KMS-11 (cell line): Measurements from ENCODE around the gene CPB2.

ENCODE experiments used
- H2AFZ ChIP-seq: fragments of 200-600 bp; sonication (generic); 2 replicates; pipeline ENCODE4 v1.6.1; 2016; ENCODE audit warnings: antibody characterized with exemption, mixed run types, low read depth
- H3K27ac ChIP-seq: fragments of 200-600 bp; sonication (generic); 2 replicates; pipeline ENCODE4 v1.6.1; 2016; ENCODE audit warnings: mild to moderate bottlenecking, mixed run types
- H3K27me3 ChIP-seq: fragments of 200-600 bp; sonication (generic); 2 replicates; pipeline ENCODE4 v1.6.1; 2017; ENCODE audit warnings: mild to moderate bottlenecking, low read depth, mixed run types, moderate library complexity; ENCODE audit not compliant: insufficient read depth
- H3K36me3 ChIP-seq: fragments of 200-600 bp; sonication (generic); 2 replicates; pipeline ENCODE4 v1.6.1; 2017; ENCODE audit warnings: mild to moderate bottlenecking, mixed run types; ENCODE audit not compliant: insufficient read depth
- H3K4me1 ChIP-seq: fragments of 200-600 bp; sonication (generic); 2 replicates; pipeline ENCODE4 v1.6.1; 2016; ENCODE audit warnings: mild to moderate bottlenecking, low read depth, mixed run types; ENCODE audit not compliant: poor library complexity, severe bottlenecking
- H3K4me2 ChIP-seq: fragments of 200-600 bp; sonication (generic); 2 replicates; pipeline ENCODE4 v1.7.0; 2016; ENCODE audit warnings: mild to moderate bottlenecking, mixed run types
- H3K4me3 ChIP-seq: fragments of 200-600 bp; sonication (generic); IDR thresholded peaks from 2 replicates; pipeline ENCODE4 v1.6.1; 2017; ENCODE audit warnings: low read depth, low read length, mixed read lengths; ENCODE audit not compliant: insufficient read depth
- H3K79me2 ChIP-seq: fragments of 200-600 bp; sonication (generic); 2 replicates; pipeline ENCODE4 v1.6.1; 2016; ENCODE audit warnings: low read depth, mixed run types; ENCODE audit not compliant: insufficient read depth
- H3K9ac ChIP-seq: fragments of 200-600 bp; sonication (generic); 2 replicates; pipeline ENCODE4 v1.6.1; 2016; ENCODE audit warnings: mild to moderate bottlenecking, mixed run types
- H4K20me1 ChIP-seq: fragments of 200-600 bp; sonication (generic); 2 replicates; pipeline ENCODE4 v1.6.1; 2016; ENCODE audit warnings: mild to moderate bottlenecking, mixed run types; ENCODE audit not compliant: insufficient read depth
- TF ChIP-seq, protein P1 (sequence below): fragments of 200-600 bp; sonication (generic); conservative IDR thresholded peaks from 2 replicates; pipeline ENCODE4 v1.6.1; 2017; ENCODE audit warnings: low read depth, mild to moderate bottlenecking, antibody characterized with exemption, low read length, moderate library complexity, mixed read lengths

CPB2 gene

DNA sequence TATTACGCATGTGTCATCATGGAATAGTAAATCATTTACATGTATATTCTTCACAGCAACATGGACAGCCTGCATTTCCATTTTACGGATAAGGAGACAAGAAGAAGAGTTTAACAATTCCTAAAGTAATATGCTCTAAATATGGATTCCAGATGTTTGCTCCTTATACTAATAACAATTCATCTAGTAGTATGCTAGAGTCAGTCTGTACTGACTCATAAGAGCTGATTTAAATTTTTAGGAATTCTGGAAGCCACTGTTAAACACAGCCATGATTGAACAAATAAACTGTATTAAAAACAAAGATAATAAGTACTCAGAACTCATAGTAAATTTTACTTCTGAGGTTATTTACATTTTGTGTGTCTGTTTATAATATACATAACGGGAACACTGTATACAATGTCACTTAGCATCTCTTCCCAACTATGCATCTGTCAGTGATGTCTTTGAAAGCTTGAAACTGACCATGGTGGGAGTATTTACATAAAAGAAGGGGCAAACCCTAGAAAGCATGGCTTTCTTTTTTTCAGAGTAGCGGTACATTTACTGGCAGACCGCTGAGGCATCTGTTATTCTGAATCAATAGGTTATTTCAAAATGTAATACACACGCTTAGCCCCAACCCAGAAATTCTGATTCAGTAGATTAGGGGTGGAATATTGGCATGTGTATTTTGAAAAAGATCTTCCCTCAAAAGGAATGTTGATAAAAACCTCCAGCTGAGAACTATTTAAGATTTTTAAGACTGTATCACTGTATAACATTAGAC is 65.2 kb downstream of the CPB2 start:
- H3K36me3 ChIP-seq: no peaks in the 10 kb centered on the region
- H3K27ac ChIP-seq: no peak overlapping the region
- H2AFZ ChIP-seq: no peak overlapping the region
- H3K9ac ChIP-seq: no peak overlapping the region
- TF ChIP-seq, protein P1, sequence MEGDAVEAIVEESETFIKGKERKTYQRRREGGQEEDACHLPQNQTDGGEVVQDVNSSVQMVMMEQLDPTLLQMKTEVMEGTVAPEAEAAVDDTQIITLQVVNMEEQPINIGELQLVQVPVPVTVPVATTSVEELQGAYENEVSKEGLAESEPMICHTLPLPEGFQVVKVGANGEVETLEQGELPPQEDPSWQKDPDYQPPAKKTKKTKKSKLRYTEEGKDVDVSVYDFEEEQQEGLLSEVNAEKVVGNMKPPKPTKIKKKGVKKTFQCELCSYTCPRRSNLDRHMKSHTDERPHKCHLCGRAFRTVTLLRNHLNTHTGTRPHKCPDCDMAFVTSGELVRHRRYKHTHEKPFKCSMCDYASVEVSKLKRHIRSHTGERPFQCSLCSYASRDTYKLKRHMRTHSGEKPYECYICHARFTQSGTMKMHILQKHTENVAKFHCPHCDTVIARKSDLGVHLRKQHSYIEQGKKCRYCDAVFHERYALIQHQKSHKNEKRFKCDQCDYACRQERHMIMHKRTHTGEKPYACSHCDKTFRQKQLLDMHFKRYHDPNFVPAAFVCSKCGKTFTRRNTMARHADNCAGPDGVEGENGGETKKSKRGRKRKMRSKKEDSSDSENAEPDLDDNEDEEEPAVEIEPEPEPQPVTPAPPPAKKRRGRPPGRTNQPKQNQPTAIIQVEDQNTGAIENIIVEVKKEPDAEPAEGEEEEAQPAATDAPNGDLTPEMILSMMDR: no peak
- peaks cover 8% of the 10 kb centered on the region; the same call in 1 of the 2 replicates for H3K79me2 ChIP-seq
- H3K4me2 ChIP-seq: no peak overlapping the region
- H3K27me3 ChIP-seq: no peaks in the 10 kb centered on the region
- no peaks in the 10 kb centered on the region for H3K4me1 ChIP-seq
- H4K20me1 ChIP-seq: no peaks in the 10 kb centered on the region
- H3K4me3 ChIP-seq: no peak overlapping the region

DNA sequence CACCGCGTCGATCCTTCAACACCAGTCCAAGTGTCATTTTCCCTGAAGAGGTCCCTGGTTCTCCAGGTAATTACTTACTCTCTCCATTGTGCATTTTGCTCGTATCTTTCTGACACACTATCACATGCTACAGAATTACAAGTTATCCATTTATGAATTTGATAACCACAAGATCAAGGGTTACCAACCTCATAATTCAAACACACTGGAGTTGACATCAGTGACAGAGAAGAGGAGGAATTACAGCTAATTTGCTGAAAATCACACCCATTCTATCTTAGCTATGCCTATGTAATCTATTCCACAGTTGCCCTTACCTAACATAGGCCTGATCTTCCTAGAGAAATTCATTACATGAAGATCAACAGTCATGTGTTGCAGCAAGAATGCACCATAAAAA is 66.5 kb downstream of the CPB2 start:
- Histone ChIP-seq H4K20me1 (no peaks in the 10 kb centered on the region), H3K9ac (no peak overlapping the region), H3K4me1 (no peaks in the 10 kb centered on the region), H3K4me3 (no peak overlapping the region), H3K27ac (no peak overlapping the region), H3K4me2 (no peak overlapping the region), H3K79me2 (peaks cover 4% of the 10 kb centered on the region; the same call in 1 of the 2 replicates), H2AFZ (no peak overlapping the region), H3K36me3 (no peaks in the 10 kb centered on the region), H3K27me3 (no peaks in the 10 kb centered on the region)
- TF ChIP-seq, protein P1: no peak

DNA sequence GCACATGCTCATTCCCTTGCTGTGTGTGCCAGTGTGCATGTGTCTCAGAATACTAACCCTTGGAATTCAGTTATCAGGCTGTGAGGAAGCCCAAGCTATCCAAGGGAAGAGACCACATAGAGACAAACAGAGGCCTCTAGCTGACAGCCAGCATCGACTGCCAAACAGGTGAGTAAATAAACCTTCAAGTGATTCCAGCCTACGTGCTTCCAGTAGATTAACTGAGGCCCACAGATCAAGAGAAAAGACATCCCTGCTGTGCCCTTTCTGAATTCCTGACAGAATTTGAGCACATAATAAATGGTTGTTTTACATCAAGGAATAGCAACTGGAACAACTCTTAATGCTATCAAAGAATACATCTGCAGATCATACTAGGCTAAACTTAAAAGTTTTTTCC is 69.8 kb downstream of the CPB2 start:
- Histone ChIP-seq H3K79me2 (peaks cover 4% of the 10 kb centered on the region; the same call in 1 of the 2 replicates), H3K27me3 (no peaks in the 10 kb centered on the region), H3K4me3 (no peak overlapping the region), H4K20me1 (no peaks in the 10 kb centered on the region), H3K9ac (no peak overlapping the region), H3K36me3 (no peaks in the 10 kb centered on the region), H3K4me1 (no peaks in the 10 kb centered on the region), H3K4me2 (no peak overlapping the region), H3K27ac (no peak overlapping the region), H2AFZ (no peak overlapping the region)
- TF ChIP-seq, protein P1: no peak

DNA sequence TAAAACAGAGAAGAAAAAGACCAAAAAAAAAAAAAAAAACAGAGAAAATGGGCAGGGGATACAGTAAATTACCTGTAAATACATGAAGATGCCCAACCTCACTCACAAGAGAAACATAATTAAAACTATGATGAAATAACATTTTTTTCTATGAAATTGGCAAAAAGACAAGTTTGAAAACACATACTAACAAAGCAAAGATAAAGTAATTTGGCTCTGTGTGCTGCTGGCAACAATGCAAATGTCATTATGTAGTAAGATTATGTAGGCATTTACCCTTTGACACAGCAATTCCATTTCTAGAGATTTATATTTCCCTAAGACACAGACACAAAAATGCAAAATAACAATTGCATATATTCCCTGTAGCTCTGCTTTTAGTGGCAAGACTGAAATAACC is 72.5 kb downstream of the CPB2 start:
- H3K79me2 ChIP-seq: peaks cover 3% of the 10 kb centered on the region; the same call in 1 of the 2 replicates
- H3K9ac ChIP-seq: no peak overlapping the region
- TF ChIP-seq, protein P1: no peak
- H3K4me1 ChIP-seq: no peaks in the 10 kb centered on the region
- H2AFZ ChIP-seq: no peak overlapping the region
- H3K4me3 ChIP-seq: no peak overlapping the region
- no peak overlapping the region for H3K4me2 ChIP-seq
- H3K36me3 ChIP-seq: no peaks in the 10 kb centered on the region
- no peak overlapping the region for H3K27ac ChIP-seq
- no peaks in the 10 kb centered on the region for H4K20me1 ChIP-seq
- H3K27me3 ChIP-seq: no peaks in the 10 kb centered on the region
